Articular chondrocyte of knee joint (primary cell): ENCODE measurements around the gene CCDC86. TPM values are rescaled to one million over a fixed set of nuclear protein-coding genes. Genes with fewer than 3 reads are reported as not detected.

ENCODE experiments used
- total RNA-seq: library from RNA; depleted of rRNA; stranded (reverse); fragments of >200 nt; gene quantifications from 2 replicates; pipeline ENCODE4 v1.2.3, GENCODE V29; 2012

CCDC86 gene, protein sequence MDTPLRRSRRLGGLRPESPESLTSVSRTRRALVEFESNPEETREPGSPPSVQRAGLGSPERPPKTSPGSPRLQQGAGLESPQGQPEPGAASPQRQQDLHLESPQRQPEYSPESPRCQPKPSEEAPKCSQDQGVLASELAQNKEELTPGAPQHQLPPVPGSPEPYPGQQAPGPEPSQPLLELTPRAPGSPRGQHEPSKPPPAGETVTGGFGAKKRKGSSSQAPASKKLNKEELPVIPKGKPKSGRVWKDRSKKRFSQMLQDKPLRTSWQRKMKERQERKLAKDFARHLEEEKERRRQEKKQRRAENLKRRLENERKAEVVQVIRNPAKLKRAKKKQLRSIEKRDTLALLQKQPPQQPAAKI
- 6.2 and 9.8 TPM in 2 replicates for total RNA-seq

DNA sequence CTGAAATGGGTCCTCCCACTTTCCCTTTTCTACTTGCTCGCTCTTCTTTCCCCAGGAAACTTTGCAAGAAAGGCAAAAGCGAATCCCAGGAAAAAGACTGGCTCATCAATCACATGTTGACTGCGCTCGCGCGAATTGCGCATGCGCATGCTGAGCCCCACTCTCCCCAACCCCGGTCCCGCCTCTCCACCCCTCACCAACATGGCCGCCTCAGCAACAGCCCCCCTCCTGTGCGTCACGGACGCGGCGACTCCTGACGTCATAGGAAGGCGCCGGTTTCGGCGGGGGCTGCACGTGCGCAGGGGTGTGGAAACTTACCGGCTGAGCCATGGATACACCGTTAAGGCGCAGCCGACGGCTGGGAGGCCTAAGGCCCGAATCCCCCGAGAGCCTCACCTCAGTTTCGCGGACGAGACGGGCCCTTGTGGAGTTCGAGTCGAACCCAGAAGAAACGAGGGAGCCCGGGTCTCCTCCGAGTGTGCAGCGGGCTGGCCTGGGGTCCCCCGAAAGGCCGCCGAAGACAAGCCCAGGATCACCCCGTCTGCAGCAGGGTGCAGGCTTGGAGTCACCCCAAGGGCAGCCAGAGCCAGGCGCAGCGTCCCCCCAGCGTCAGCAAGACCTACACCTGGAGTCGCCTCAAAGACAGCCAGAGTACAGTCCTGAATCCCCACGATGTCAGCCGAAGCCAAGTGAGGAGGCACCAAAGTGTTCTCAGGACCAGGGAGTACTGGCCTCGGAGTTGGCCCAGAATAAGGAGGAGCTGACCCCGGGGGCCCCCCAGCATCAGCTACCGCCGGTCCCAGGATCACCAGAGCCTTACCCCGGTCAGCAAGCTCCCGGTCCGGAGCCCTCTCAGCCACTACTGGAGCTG lies at the start of gene CCDC86:
CCDC86 (plus strand) TSS at position 317 of the 871 bp plus-strand sequence; CDS start at position 329, 12 bp downstream.

DNA sequence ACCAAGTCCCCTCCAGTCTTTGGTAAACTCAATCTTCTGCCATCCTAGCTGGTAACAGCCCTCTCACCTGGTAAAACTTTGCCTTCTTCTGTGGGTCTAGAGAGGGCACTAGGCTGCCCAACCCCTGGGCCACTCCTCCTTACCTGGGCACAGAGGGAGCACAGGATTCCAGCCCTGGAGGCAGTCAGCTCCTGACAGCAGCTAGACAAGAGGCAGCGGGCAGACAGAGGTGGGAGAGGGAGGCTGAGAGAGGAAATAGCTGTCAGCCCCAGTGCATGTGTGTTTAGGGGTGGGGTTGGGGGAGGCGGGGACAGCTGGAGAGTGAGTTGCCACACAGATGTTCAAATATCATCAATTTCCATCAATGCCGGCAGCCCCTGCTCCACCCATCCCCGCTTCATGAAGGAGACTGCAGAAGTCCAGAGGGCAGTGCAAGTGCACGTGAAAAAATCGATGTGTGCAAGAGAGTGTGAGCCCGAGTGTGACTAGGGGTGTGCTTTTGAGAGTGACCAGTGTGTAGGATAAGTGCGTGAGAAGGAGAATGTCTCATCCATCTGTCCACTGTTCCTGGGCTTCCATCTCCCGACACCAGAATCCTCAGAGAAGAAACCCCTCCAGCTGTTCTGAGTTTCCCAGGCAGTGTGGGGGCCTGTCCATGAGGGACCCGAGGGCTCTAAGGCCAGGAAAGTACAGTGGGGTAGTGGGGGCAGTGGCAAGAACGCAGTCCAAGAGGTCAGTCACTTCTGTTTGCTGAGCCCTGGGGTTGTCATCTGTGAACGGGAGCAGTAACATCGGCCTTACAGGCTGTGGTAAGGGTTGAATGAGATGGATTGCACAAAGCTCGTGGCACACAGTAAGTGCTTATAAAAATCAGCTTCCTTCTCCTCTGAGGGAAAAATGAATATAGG lies 14.1 kb downstream of the CCDC86 start, which contains the start of gene PTGDR2:
PTGDR2 (minus strand) TSS at position 225 of the 908 bp plus-strand sequence. CDS start 2,228 bp downstream, outside the sequence.

DNA sequence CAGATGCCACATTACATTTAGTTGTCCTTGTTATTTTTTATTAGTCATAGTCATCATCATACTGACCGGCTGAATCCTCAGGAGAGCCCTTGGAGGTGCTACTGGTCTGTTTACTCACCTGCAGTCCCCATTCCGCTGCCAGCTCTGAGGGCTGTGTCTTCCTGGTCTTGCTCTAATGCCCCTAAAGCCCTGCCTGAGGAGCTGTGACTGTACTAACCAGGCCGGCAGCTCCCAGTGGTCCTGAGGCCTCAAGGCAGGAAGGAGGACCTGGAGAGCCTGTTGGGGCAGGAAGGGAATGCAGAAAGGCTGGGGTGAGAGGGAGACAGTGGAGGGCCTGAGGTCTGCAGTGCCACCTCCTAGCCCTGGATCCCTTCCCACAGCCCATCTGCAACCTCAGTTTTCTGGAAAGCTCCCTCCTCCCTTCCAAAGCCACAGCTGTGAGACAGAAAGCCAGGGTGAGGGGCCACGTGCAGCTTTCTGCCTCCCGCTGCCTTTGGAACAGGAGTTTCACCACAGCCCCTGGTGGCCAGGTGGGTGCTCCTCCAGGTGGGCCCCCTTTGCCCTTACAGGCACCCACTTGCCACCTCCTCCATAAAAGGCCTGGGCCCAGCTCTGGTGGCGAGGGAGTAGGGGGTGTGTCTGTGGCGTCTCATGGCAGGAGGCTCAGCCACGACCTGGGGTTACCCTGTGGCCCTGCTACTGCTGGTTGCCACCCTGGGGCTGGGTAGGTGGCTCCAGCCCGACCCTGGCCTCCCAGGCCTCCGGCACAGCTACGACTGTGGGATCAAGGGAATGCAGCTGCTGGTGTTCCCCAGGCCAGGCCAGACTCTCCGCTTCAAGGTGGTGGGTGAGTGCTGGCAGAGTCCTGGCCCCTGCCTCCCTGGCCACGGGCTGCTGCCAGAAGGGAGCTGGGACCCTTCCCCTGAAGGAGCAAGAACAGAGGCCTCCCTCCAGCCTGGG lies 25.3 kb downstream of the CCDC86 start, which contains the start of gene ZP1:
ZP1 (plus strand) TSS at position 632 of the 960 bp plus-strand sequence; CDS start at position 652, 20 bp downstream.

Other genes starting within 250 kb of the CCDC86 start
- not detected in 2 replicates for gene MS4A8, start 142.5 kb upstream of the CCDC86 start, total RNA-seq
- gene MS4A18, start 117.4 kb upstream of the CCDC86 start, total RNA-seq = not detected in 2 replicates
- gene MS4A15, start 85.2 kb upstream of the CCDC86 start, total RNA-seq = not detected in 2 replicates
- gene MS4A10, start 56.8 kb upstream of the CCDC86 start, total RNA-seq = not detected in 2 replicates
- gene PTGDR2, start 13.8 kb downstream of the CCDC86 start, total RNA-seq = under 0.01 and 0.11 TPM in 2 replicates
- gene ZP1, start 25.4 kb downstream of the CCDC86 start, total RNA-seq = not detected in 2 replicates
- gene PRPF19, start 64.5 kb downstream of the CCDC86 start, total RNA-seq = 39.7 and 52.4 TPM in 2 replicates
- gene TMEM109, start 72.0 kb downstream of the CCDC86 start, total RNA-seq = 40.5 and 61.5 TPM in 2 replicates
- 3.4 and 5.2 TPM in 2 replicates for gene TMEM132A, start 82.3 kb downstream of the CCDC86 start, total RNA-seq
- 10.8 and 14.2 TPM in 2 replicates for gene SLC15A3, start 110.1 kb downstream of the CCDC86 start, total RNA-seq
- gene CD6, start 129.6 kb downstream of the CCDC86 start, total RNA-seq = not detected in 2 replicates